ENCODE measurements around the gene C9orf85. TPM values are rescaled to one million over a fixed set of nuclear protein-coding genes. Genes with fewer than 3 reads are reported as not detected.

Gene C9orf85
- polyA plus RNA-seq, 2 of the 4 experiments (the other 2 are of a cell fraction), result 15.9 to 24.6 TPM

GRCh38 chr9:71876829-71877228 lies 34.6 kb upstream of the C9orf85 start:
- no peaks in the 10 kb centered on the region for H3K4me1 ChIP-seq

DNA sequence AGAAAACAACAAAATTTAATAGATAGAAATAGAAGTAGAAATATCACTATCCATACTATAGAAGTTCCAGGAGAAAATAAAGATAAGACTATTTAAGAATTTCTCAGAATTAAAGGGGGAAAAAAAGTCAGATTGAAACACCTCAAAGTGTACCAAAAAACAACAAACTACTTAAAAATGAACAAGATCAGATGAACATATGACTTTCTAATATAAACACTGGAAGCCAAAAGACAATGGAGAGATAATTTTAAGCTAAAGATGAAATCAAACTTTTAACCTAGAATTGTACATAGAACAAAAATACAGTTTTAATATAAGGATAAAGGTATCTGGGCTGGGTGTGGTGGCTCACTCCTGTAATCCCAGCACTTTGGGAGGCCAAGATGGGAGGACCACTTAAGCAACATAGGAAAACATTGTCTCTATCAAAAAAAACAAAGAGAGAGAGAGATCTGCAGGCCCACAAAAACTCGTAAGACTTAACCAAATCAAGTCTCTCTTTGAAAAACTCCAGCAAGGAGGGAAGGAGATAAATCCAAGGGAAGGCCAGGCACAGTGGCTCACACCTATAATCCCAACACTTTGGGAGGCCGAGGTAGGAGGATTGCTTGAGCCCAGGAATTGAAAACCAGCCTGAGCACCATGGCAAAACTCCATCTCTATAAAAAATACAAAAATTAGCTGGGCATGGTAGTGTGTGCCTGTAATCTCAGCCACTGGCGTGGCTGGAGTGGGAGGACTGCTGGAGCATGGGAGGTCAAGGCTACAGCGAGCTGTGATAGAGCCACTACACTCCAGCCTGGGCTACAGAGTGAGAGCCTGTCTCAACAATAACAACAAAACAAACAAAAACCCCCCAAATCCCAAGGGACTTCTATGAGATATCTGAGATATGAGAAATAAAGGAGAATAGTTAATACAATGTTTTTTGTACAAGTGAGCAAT lies 32.8 kb upstream of the C9orf85 start:
- CTCF ChIA-PET, result interaction anchor here (0.6 kb wide), 1 partner anchor 1908 kb away, joined by 3 read pairs; no protein-coding TSS in a partner anchor
- 97% methylated on average over 4 of the region's 4 CpGs for WGBS (ENCODE audit: missing lambda C conversion rate)
- POLR2A ChIA-PET, result no interaction called here
- FAIRE-seq, result no peak
- Histone ChIP-seq H3K9me3 (peaks cover 68% of the 10 kb centered on the region), H3K4me2 (no peak overlapping the region), H3K27ac (no peak overlapping the region), H3K4me3 (no peak overlapping the region), H3K4me1 (no peaks in the 10 kb centered on the region)
- TF ChIP-seq PHF8 (IDR thresholded peaks at IDR 0.05; ENCODE audit: borderline replicate concordance, low read depth), result no peak
- no peak for TF ChIP-seq GATA3 (IDR thresholded peaks at IDR 0.05; ENCODE audit: borderline replicate concordance)
- TF ChIP-seq E2F6 (IDR thresholded peaks at IDR 0.05; ENCODE audit: borderline replicate concordance, low read depth), result no peak
- TF ChIP-seq HES2 (IDR thresholded peaks at IDR 0.05), result no peak
- TF ChIP-seq TFCP2L1 (CRISPR knock-in tag; IDR thresholded peaks at IDR 0.05), result no peak
- no peak for TF ChIP-seq RFX5 (IDR thresholded peaks at IDR 0.05)
- no peak for TF ChIP-seq ZFP36 (IDR thresholded peaks at IDR 0.05; ENCODE audit: borderline replicate concordance, partially characterized antibody)
- TF ChIP-seq EHMT2 (IDR thresholded peaks at IDR 0.05; ENCODE audit: low read depth), result no peak
- no peak for TF ChIP-seq ZNF302 (CRISPR knock-in tag; IDR thresholded peaks at IDR 0.05)
- no peak for TF ChIP-seq BHLHE40 (IDR thresholded peaks at IDR 0.05; ENCODE audit: low read depth, low read length)
- no peak for TF ChIP-seq HOXA7 (CRISPR knock-in tag; IDR thresholded peaks at IDR 0.05)
- no peak for TF ChIP-seq MAX (IDR thresholded peaks at IDR 0.05)
- no peak for TF ChIP-seq MYC (IDR thresholded peaks at IDR 0.05; ENCODE audit: borderline replicate concordance, low read length)
- TF ChIP-seq RAD21 (conservative IDR thresholded peaks at IDR 0.05 in 1 of 2, IDR thresholded peaks at IDR 0.05 in 1 of 2), result no peak
- no peak for TF ChIP-seq MAZ (IDR thresholded peaks at IDR 0.05; ENCODE audit: borderline replicate concordance, low read depth, low read length)
- no peak for TF ChIP-seq REST (IDR thresholded peaks at IDR 0.05)
- TF ChIP-seq CBX2 (IDR thresholded peaks at IDR 0.05; ENCODE audit: borderline replicate concordance, low read depth), result no peak
- no peak for TF ChIP-seq HDAC2 (IDR thresholded peaks at IDR 0.05)
- TF ChIP-seq ZSCAN20 (CRISPR knock-in tag; IDR thresholded peaks at IDR 0.05), result no peak
- TF ChIP-seq, protein P1, sequence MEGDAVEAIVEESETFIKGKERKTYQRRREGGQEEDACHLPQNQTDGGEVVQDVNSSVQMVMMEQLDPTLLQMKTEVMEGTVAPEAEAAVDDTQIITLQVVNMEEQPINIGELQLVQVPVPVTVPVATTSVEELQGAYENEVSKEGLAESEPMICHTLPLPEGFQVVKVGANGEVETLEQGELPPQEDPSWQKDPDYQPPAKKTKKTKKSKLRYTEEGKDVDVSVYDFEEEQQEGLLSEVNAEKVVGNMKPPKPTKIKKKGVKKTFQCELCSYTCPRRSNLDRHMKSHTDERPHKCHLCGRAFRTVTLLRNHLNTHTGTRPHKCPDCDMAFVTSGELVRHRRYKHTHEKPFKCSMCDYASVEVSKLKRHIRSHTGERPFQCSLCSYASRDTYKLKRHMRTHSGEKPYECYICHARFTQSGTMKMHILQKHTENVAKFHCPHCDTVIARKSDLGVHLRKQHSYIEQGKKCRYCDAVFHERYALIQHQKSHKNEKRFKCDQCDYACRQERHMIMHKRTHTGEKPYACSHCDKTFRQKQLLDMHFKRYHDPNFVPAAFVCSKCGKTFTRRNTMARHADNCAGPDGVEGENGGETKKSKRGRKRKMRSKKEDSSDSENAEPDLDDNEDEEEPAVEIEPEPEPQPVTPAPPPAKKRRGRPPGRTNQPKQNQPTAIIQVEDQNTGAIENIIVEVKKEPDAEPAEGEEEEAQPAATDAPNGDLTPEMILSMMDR (IDR thresholded peaks at IDR 0.05), result no peak
- no peak for ATAC-seq
- no peak for DNase-seq (ENCODE audit: low read depth in 1 of 2, low spot score in 1 of 2)

More at GRCh38 chr9:71876829-71877228, 34.6 kb upstream of the C9orf85 start:
- FAIRE-seq (no peak), DNase-seq (ENCODE audit: low read depth in 1 of 2, low spot score in 1 of 2) (no peak), ATAC-seq (no peak)
- Histone ChIP-seq H3K27ac (no peak overlapping the region), H3K4me2 (no peak overlapping the region), H3K4me3 (no peak overlapping the region), H3K9me3 (peaks cover 53% of the 10 kb centered on the region)
- POLR2A ChIA-PET, result no interaction called here
- TF ChIP-seq CEBPB (IDR thresholded peaks at IDR 0.05) (no peak), RCOR1 (IDR thresholded peaks at IDR 0.05; ENCODE audit: low read depth, low read length) (no peak), FOXS1 (CRISPR knock-in tag; IDR thresholded peaks at IDR 0.05) (no peak)
- CTCF ChIA-PET, result no interaction called here
